ENCODE measurements around the gene CARM1.
"Not testable (repeated sequence)": the region's sequence is repeated elsewhere in the genome, so short reads cannot be mapped to it uniquely, and the experiment has no call there.

The CARM1 gene

GRCh38 chr19:10870955-10871603 lies at the start of gene CARM1:
Gene CARM1 (plus strand): TSS chr19:10871553. CDS start chr19:10871703, 150 bp downstream.
- peak; percentile 98 for DNase-seq

- DNase-seq: no peak
Observed at GRCh38 chr19:10823690-10824089, 47.7 kb upstream of the CARM1 start.

GRCh38 chr19:10826231-10826630 lies 45.1 kb upstream of the CARM1 start:
- DNase-seq: no peak

- DNase-seq: no peak
Observed at GRCh38 chr19:10826846-10827245, 44.5 kb upstream of the CARM1 start.

GRCh38 chr19:10828981-10829821 lies 42.2 kb upstream of the CARM1 start:
- DNase-seq: no peak

- DNase-seq: no peak
Observed at GRCh38 chr19:10829967-10830366, 41.4 kb upstream of the CARM1 start.

GRCh38 chr19:10830370-10830769 lies 41.0 kb upstream of the CARM1 start:
- DNase-seq: no peak

GRCh38 chr19:10830931-10831779 lies 40.2 kb upstream of the CARM1 start:
- no peak for DNase-seq

GRCh38 chr19:10831987-10832938 lies 39.1 kb upstream of the CARM1 start:
- DNase-seq: no peak

- DNase-seq: no peak
Observed at GRCh38 chr19:10832939-10833296, 38.4 kb upstream of the CARM1 start.

- no peak for DNase-seq
Observed at GRCh38 chr19:10835089-10835753, 36.1 kb upstream of the CARM1 start.

GRCh38 chr19:10835754-10836478 lies 35.4 kb upstream of the CARM1 start, which contains the start of gene TMED1:
Gene TMED1 (minus strand): TSS chr19:10836212. CDS start chr19:10836191, 21 bp downstream.
- DNase-seq: peak; percentile 100

- peak; percentile 94 for DNase-seq
Observed at GRCh38 chr19:10836479-10837330, 34.6 kb upstream of the CARM1 start.

- DNase-seq: not testable (repeated sequence)
Observed at GRCh38 chr19:10837649-10838048, 33.7 kb upstream of the CARM1 start.

- no peak for DNase-seq
Observed at GRCh38 chr19:10838377-10838776, 33.0 kb upstream of the CARM1 start.

- DNase-seq: no peak
Observed at GRCh38 chr19:10839114-10840050, 32.0 kb upstream of the CARM1 start.

- no peak for DNase-seq
Observed at GRCh38 chr19:10842788-10843187, 28.6 kb upstream of the CARM1 start.

- no peak for DNase-seq
Observed at GRCh38 chr19:10846500-10847202, 24.7 kb upstream of the CARM1 start.

Measured in NCI-H2029 (cell line).